ENCODE data around the gene CKMT2.

DNA sequence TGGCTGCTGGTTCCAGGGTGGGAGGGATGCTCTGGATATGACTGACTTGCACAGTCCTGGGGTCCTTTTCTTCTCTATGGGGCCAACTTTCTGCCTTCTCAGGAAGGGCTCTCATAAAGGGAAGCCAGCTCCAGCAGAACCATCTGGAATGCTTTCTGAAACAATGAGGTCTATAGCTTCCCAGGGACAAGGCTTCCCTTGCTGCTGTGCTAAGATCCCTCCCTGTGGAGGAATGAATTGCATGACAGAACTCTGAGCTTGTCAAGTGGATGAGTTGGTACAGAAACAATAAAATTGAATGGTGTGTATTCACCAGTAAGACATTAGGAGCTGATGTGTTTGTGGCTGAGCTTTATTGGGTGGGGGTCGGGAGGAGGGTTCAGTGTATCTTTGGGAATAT lies 19.8 kb downstream of the CKMT2 start:
- TF ChIP-seq, protein P1, sequence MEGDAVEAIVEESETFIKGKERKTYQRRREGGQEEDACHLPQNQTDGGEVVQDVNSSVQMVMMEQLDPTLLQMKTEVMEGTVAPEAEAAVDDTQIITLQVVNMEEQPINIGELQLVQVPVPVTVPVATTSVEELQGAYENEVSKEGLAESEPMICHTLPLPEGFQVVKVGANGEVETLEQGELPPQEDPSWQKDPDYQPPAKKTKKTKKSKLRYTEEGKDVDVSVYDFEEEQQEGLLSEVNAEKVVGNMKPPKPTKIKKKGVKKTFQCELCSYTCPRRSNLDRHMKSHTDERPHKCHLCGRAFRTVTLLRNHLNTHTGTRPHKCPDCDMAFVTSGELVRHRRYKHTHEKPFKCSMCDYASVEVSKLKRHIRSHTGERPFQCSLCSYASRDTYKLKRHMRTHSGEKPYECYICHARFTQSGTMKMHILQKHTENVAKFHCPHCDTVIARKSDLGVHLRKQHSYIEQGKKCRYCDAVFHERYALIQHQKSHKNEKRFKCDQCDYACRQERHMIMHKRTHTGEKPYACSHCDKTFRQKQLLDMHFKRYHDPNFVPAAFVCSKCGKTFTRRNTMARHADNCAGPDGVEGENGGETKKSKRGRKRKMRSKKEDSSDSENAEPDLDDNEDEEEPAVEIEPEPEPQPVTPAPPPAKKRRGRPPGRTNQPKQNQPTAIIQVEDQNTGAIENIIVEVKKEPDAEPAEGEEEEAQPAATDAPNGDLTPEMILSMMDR (conservative IDR thresholded peaks at IDR 0.05; ENCODE audit: low read depth, low read length), result no peak
- TF ChIP-seq EZH2phosphoT487 (IDR thresholded peaks at IDR 0.05; ENCODE audit: borderline replicate concordance, low read length), result no peak
